Heart left ventricle (tissue), 16 donors: Measurements from ENCODE around the gene LRBA. TPM values are rescaled to one million over a fixed set of nuclear protein-coding genes. Genes with fewer than 3 reads are reported as not detected.

Source experiments
- ATAC-seq, 4 donors: fragments of 200-7000 bp; cut with Tn5 transposase; one replicate each; pipeline ENCODE4 v1.9.1; 2020 to 2022; ENCODE audit warnings: moderate library complexity in 4 of 4, mild to moderate bottlenecking in 3 of 4, moderate number of reproducible peaks in 1 of 4
- DNase-seq, 5 donors: peaks; one replicate each; pipeline ENCODE4 v3.0.0-alpha.2; 2020
- H3K27ac ChIP-seq, 12 donors: fragments of 200-600 bp; sonication (generic) in 4 of 12; one replicate each; pipeline versions ENCODE4 v1.5.0 to v1.8.0; 2016 to 2022; ENCODE audit warnings: mild to moderate bottlenecking in 2 of 12
- H3K27me3 ChIP-seq, 9 donors: fragments of 200-600 bp; sonication (generic) in 2 of 9; one replicate each; pipeline versions ENCODE4 v1.5.1 to v1.8.0; 2016 to 2022; ENCODE audit warnings: mild to moderate bottlenecking in 3 of 9
- H3K36me3 ChIP-seq, 9 donors: fragments of 200-600 bp; sonication (generic) in 2 of 9; one replicate each; pipeline versions ENCODE4 v1.5.0 to v1.8.0; 2018 to 2022; ENCODE audit warnings: mild to moderate bottlenecking in 2 of 9
- H3K4me1 ChIP-seq, 12 donors: fragments of 200-600 bp; sonication (generic) in 4 of 12; one replicate each; pipeline versions ENCODE4 v1.5.0 to v1.8.0; 2016 to 2022; ENCODE audit warnings: mild to moderate bottlenecking in 3 of 12
- H3K4me3 ChIP-seq, 12 donors: fragments of 200-600 bp; sonication (generic) in 4 of 12; one replicate each; pipeline versions ENCODE4 v1.5.0 to v1.8.0; 2017 to 2022; ENCODE audit warnings: mild to moderate bottlenecking in 9 of 12, moderate library complexity in 4 of 12
- H3K9me3 ChIP-seq, 12 donors: fragments of 200-600 bp; sonication (generic) in 4 of 12; one replicate each; pipeline versions ENCODE4 v1.5.0 to v1.8.0; 2016 to 2022; ENCODE audit warnings: mild to moderate bottlenecking in 1 of 12
- POLR2A ChIP-seq, 2 donors: fragments of 450-650 bp; IDR thresholded peaks; one replicate each; pipeline ENCODE4 v1.6.1; 2017; ENCODE audit warnings: antibody characterized with exemption in 2 of 2, mild to moderate bottlenecking in 2 of 2, moderate library complexity in 2 of 2
- WGBS, 4 donors: extraction: QIAGEN DNeasy Blood & Tissue Kit in 2 of 4; methylation state at CpG; one replicate each; pipeline versions ENCODE4 v1.1.5 to v1.1.7; 2013 to 2018; 5-methylcytosine and 5-hydroxymethylcytosine counted together
- intact Hi-C, 10 donors: fragments of 100-400 bp; cut with DNase I; formaldehyde crosslinking; loops; one replicate each; pipeline versions ENCODE4 v1.11.1 to v1.14.2; 2022
- polyA plus RNA-seq, 2 donors: library from polyadenylated mRNA; stranded (reverse); fragments of 200-250 nt; gene quantifications; one replicate each; pipeline ENCODE4 v1.2.3, GENCODE V29; 2013
- total RNA-seq, 9 donors: library from RNA; depleted of rRNA in 2 of 9; stranded (reverse); fragments of >200 nt in 2 of 9; fragmentation: NEBNext Ultra II Directional in 3 of 9; extraction: Animal tissue kit (Norgen Biotek cat#: 25700) in 3 of 9; gene quantifications; one replicate each; pipeline versions ENCODE4 v1.1.0 to v1.2.4, GENCODE V29; 2016 to 2023
- TF ChIP-seq, protein P1 (sequence below), 12 donors: fragments of 200-600 bp; sonication (generic) in 4 of 12; IDR thresholded peaks; one replicate each; pipeline versions ENCODE4 v1.5.0 to v1.8.0; 2018 to 2022; ENCODE audit warnings: antibody characterized with exemption in 12 of 12, mild to moderate bottlenecking in 5 of 12
- donor health status: ischemic (EF 13 %, LVEDD 7.1; RV severe dilation, severe dysfunction).
- donor health status: healthy with polysubstance abuse.
- donor health status: DM: no; HTN: yes; CAD: no.
- donor health status: DM: no; HTN: no; CAD: no.
- donor health status: ischemic (EF 25% LVEDD 6.9; RV normal size, moderate dysfunction).
- donor health status: ischemic (EF 25% LVEDD 5.7; RV mildly dilated, moderate dysfunction).
- donor health status: healthy.
- donor health status: DM: yes; HTN: yes; CAD: no.
- donor health status: ischemic (EF 35%, LVEDD 5.7; RV mildly dilated, moderate dysfunction).
- donor health status: nonischemic (EF 11% LVEDD 7.7; RV severe dilation, severe dysfunction).
- donor health status: DM: yes; HTN: yes; CAD: no.
- donor health status: PGD.
- donor health status: ischemic (EF 29% LVEDD 5.4; RV normal size, mild dysfunction).
- donor health status: nonischemic (EF 23%, LVEDD 6.1; RV moderate dilation, normal function).

Gene LRBA
- total and polyA plus RNA-seq, 11 donors = 6.5 to 35.1 (median 22.6) TPM

GRCh38 chr4:150591406-150591805 is 423.7 kb downstream of the LRBA start:
- TF ChIP-seq, protein P1, sequence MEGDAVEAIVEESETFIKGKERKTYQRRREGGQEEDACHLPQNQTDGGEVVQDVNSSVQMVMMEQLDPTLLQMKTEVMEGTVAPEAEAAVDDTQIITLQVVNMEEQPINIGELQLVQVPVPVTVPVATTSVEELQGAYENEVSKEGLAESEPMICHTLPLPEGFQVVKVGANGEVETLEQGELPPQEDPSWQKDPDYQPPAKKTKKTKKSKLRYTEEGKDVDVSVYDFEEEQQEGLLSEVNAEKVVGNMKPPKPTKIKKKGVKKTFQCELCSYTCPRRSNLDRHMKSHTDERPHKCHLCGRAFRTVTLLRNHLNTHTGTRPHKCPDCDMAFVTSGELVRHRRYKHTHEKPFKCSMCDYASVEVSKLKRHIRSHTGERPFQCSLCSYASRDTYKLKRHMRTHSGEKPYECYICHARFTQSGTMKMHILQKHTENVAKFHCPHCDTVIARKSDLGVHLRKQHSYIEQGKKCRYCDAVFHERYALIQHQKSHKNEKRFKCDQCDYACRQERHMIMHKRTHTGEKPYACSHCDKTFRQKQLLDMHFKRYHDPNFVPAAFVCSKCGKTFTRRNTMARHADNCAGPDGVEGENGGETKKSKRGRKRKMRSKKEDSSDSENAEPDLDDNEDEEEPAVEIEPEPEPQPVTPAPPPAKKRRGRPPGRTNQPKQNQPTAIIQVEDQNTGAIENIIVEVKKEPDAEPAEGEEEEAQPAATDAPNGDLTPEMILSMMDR (IDR thresholded peaks at IDR 0.05) = no peak
- no peak for TF ChIP-seq POLR2A (IDR thresholded peaks at IDR 0.05)
- 78 to 83% (median 80%) methylated on average over 5 of the region's 5 CpGs for WGBS, 4 donors
- Histone ChIP-seq H3K9me3 (no peaks in the 10 kb centered on the region), H3K36me3 (peaks cover 0 to 15% (median 8%) of the 10 kb centered on the region in 9 donors), H3K27ac (peak overlapping the region in 1 of 12 donors; percentile 90), H3K4me1 (no peaks in the 10 kb centered on the region), H3K4me3 (no peak overlapping the region), H3K27me3 (no peaks in the 10 kb centered on the region)
- intact Hi-C loops = no loop called here
- DNase-seq (no peak), ATAC-seq (no peak)

- Histone ChIP-seq H3K4me1 (no peaks in the 10 kb centered on the region), H3K9me3 (no peaks in the 10 kb centered on the region), H3K27me3 (no peaks in the 10 kb centered on the region), H3K27ac (peak overlapping the region in 1 of 12 donors; percentile 90), H3K36me3 (peaks cover 0 to 15% (median 8%) of the 10 kb centered on the region in 9 donors), H3K4me3 (no peak overlapping the region)
- no peak for DNase-seq
- WGBS, 4 donors = 90 to 93% (median 93%) methylated on average over 5 of the region's 5 CpGs
- intact Hi-C loops = no loop called here
- ATAC-seq = no peak
- no peak for TF ChIP-seq POLR2A (IDR thresholded peaks at IDR 0.05)
- TF ChIP-seq, protein P1 (IDR thresholded peaks at IDR 0.05) = no peak
Observed at GRCh38 chr4:150590631-150591030, 424.5 kb downstream of the LRBA start.

DNA sequence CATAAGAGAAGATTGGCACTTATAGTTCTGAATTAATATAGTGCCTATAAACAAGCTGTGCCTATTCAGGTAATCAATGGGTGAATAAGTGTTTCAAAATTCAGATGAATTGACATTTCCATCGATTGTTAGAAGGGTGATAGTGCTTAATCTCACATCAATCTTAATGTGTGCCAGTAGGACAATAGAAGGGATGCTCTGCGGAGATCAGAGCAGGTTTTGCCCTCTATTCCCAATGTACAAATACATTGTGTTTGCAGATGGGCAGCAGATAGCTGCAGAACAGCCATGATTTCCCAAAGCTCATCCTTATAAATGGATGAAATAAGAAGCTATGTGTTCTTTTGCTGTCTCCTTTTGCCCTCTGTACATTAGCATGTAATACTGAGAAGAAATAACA is 425.9 kb downstream of the LRBA start:
- DNase-seq (no peak), ATAC-seq (no peak)
- Histone ChIP-seq H3K4me3 (no peak overlapping the region), H3K9me3 (no peaks in the 10 kb centered on the region), H3K27ac (peak overlapping the region in 1 of 12 donors; percentile 90), H3K36me3 (peaks cover 0 to 15% (median 8%) of the 10 kb centered on the region in 9 donors), H3K4me1 (peaks cover 0 to 4% (median 0%) of the 10 kb centered on the region in 12 donors), H3K27me3 (no peaks in the 10 kb centered on the region)
- WGBS, 4 donors = 90 to 97% (median 92%) methylated on average over 2 of the region's 2 CpGs
- TF ChIP-seq, protein P1 (IDR thresholded peaks at IDR 0.05) = no peak
- TF ChIP-seq POLR2A (IDR thresholded peaks at IDR 0.05) = no peak
- intact Hi-C loops = no loop called here

DNA sequence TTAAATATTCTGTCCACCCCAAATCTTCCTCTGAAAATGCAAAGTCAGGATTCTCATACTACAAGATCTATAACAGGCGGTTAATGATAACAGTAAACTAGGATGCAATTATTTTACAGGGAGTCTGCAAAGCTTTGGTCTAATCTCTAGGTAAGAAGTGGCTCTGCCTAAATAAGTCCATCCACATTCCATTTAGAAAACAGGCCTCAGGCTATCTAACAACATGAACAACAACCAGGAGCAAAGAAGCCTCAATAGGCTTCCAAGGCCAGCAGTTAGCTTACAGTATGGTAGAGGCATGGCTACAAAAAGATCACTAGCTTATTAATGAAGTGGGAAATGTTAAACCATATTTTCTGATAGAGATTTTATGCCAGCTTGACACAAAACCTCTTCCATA is 426.8 kb downstream of the LRBA start:
- H3K27ac ChIP-seq = peak overlapping the region in 1 of 12 donors; percentile 90
- no peak for DNase-seq
- peaks cover 0 to under 1% (median 0%) of the 10 kb centered on the region in 9 donors for H3K27me3 ChIP-seq
- 96 to 100% (median 99%) methylated on average over 1 of the region's 1 CpG for WGBS, 4 donors
- peaks cover 0 to 12% (median 0%) of the 10 kb centered on the region in 12 donors for H3K4me1 ChIP-seq
- no peak for TF ChIP-seq POLR2A (IDR thresholded peaks at IDR 0.05)
- TF ChIP-seq, protein P1 (IDR thresholded peaks at IDR 0.05) = no peak
- no peak overlapping the region for H3K4me3 ChIP-seq
- intact Hi-C loops = no loop called here
- no peaks in the 10 kb centered on the region for H3K9me3 ChIP-seq
- no peak for ATAC-seq
- H3K36me3 ChIP-seq = peaks cover 0 to 15% (median 8%) of the 10 kb centered on the region in 9 donors
